Hippocampal formation (tissue), 2 donors: ENCODE measurements around the gene SLC17A3.

Experiments used
- DNase-seq, 2 donors: peaks; one replicate each; lab custom pipeline; 2025; lab: John Stamatoyannopoulos, UW

Gene SLC17A3

DNA sequence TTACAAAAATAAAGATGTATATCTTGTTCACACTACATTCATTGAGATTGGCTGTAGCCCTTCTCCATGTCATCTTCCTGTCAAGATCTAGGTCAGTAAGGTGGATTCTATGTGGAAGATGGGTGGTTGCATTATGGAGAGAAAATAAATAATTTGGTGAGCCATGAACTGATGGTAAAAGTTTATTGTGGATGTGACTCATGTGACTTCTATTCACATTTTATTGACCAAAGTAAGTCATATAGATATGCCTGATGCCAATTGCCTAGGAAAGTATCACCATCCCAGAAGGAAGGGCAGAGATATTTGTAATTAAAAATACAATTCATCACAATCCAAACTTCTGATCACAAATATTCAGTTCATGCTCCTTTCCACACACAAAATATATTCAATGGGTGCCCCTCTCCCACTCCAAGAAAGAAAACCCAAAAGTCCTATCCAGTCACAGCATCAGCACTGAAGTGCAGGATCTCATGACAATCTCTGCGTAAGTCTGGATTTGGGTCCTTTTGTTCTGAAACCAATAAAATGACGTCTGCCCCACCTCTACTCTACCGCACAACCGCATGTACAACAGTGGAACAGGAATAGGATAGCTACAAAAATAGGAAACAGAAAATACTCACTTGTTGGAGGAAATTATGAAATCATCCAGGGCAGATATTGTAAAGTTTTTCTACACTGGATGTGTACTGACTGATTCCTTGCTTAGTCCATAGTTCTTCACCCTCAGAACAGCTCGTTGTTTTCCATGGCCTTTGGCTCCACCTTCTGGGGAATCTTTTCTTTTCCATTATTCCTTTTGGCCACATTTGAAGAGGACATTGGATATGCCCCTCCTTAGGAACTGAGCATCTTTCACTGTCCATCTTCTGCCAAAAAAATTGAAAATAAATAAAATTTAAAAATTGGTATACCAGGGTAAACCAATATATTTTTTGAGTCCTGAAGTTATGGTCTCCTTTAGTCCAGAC is 16.1 kb upstream of the SLC17A3 start:
- peak; percentile 4 to 50 for DNase-seq

GRCh38 chr6:25888626-25889025 is 14.6 kb upstream of the SLC17A3 start:
- DNase-seq, result no peak

- no peak for DNase-seq
Measured at GRCh38 chr6:25886066-25886465, 12.0 kb upstream of the SLC17A3 start.

DNA sequence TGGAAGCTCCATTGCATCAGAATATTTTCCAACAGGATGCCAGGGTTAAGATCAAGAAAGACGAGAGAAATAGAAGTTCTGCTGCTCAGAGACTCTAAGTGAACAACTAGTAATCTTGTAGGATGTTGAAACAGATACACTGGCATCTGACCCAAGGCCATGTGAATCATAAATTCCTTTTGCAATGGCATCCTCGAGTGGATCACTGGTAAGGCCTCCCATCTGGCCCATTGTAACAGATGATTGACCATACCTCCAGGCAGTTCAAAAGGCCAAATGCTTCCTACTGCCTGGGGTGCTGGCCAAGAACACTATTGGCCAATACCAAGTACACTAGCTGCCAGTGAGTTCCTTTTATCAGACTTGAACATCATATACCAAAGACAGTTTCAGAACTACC is 9.9 kb upstream of the SLC17A3 start:
- no peak for DNase-seq

GRCh38 chr6:25883536-25883935 is 9.5 kb upstream of the SLC17A3 start:
- no peak for DNase-seq

DNA sequence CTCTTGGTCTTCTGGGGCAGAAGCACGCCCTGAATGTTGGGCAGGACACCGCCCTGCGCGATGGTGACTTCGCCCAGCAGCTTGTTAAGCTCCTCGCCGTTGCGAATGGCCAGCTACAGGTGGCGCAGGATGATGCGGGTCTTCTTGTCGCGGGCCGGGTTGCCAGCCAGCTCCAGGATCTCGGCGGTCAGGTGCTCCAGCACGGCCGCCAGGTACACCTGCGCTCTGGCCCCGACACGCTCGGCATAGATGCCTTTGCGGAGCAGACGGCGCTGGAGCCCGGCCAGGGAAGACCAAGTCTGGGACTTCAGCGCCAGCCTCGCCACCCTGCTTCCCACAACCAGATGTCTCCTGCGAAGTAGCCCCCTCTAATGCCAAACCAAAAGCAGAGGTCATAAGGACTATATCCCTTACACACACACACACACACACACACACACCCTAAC is 8.0 kb upstream of the SLC17A3 start:
- no peak for DNase-seq

- DNase-seq, result no peak
Measured at GRCh38 chr6:25880601-25881000, 6.6 kb upstream of the SLC17A3 start.

- no peak for DNase-seq
Measured at GRCh38 chr6:25878721-25879322, 4.8 kb upstream of the SLC17A3 start.

GRCh38 chr6:25875926-25876602 is 2.0 kb upstream of the SLC17A3 start:
- DNase-seq, result no peak

GRCh38 chr6:25875563-25875905 is 1.5 kb upstream of the SLC17A3 start:
- no peak for DNase-seq

DNA sequence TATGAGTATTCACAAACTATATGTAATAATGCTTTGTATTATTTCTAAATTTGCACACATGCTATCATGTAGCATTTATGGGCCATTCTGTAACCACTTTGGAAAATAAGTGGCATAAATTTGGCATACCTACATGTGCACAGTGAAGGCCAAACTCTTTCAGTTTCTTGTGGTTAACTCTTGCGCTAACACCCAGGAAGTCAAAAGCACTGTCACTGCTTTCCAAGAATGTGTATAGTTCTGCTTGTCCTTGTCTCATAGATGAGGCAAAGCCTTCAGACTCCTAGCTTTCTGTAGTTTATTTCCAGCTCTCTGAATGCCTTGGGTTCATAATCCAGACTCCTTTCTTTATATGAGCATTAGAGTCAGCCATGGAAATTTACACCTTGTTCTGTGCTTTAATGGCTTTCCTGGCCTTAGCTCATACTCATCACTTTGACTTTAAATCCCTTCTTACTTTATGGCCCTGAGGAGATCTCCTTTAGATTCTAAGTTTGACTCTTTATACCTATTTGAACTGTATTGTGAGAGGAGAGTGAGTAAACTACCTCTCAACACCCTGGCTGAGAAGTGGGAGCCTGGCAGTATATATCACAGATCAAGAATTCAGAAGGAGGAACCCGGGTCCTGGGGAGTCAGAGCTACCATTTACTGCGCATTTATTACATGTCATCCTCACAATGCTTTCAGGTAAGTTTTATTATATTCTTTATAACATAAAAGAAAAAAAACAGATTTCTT is 949 bp upstream of the SLC17A3 start:
- DNase-seq, result no peak

- no peak for DNase-seq
Measured at GRCh38 chr6:25872814-25873213, 1.2 kb downstream of the SLC17A3 start.

DNA sequence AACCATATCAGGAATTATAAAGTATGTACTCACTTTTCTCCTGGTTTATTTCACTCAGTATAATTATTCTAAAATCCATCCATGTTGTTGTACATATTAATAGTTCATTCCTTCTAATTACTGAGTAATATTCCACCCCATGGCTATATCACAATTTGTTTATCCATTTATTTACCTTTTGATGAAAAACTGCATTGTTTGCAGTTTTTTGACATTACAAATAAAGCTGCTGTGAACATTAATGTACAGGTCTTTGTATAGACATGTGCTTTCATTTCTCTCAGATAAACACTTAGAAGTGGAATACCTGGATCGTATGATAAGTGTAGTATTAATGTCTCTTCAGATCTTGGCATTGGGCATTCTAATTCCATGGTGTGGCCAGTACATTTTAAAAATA is 4.2 kb downstream of the SLC17A3 start:
- DNase-seq, result no peak

DNA sequence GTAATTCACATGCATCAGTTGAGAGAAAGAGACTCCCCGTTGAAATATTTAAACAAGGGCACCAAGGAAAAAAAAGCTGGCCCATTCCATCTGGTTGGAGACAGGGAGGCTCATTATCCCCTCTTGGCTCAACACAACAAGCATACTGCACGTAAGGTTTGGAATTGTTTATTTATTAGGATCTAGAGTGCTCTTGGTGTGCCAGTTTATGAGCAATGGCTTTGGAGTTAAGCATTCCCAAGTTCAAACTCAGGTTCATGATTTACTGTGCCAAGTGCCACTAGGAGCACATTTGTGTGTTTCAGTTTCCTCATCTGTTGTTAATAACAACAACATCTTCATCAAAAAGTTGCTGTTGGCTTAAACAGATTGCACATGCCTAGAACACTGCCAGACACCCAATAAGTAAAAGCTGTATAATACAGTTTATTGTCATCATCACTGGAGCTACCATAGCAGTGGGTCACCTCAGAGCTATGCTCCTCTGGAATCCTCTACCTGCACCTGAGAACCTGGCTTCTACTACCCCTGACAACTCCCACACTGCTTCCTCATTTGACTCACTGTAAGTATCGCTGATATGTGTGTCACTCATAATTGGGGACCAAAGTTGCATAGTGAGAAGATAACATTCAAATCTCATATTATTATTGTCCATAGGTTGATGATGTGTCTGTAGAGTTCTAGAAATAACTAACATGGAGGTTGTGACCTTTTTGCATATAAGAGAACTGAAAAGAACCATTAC is 5.4 kb downstream of the SLC17A3 start:
- no peak for DNase-seq

GRCh38 chr6:25866011-25866410 is 8.0 kb downstream of the SLC17A3 start:
- no peak for DNase-seq

GRCh38 chr6:25863360-25863759 is 10.7 kb downstream of the SLC17A3 start:
- no peak for DNase-seq

- no peak for DNase-seq
Measured at GRCh38 chr6:25862199-25862598, 11.8 kb downstream of the SLC17A3 start.

DNA sequence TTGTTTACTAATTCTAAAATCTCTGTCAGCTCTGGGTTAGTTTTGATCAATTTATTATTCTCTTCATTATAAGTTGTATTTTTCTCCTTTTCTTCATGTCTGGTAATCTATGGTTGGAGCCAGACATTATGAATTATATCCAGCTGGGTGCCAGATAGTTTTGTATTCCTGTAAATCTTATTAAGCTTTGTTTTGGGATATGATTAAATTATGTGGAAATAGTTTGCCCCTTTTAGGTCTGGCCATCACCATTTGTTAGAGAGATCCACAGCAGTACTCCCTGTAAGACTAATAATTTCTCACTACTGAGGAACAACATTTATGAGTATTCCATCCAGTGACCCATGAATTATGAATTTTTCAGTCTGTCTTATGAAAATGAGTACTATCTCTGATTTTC is 21.3 kb downstream of the SLC17A3 start:
- no peak for DNase-seq

- DNase-seq, result no peak
Measured at GRCh38 chr6:25851961-25852360, 22.1 kb downstream of the SLC17A3 start.

GRCh38 chr6:25844518-25844917 is 29.5 kb downstream of the SLC17A3 start:
- DNase-seq, result no peak

GRCh38 chr6:25842526-25842925 is 31.5 kb downstream of the SLC17A3 start:
- no peak for DNase-seq
